GM23338 (cell line): Measurements from ENCODE around the gene OIT3. TPM values are rescaled to one million over a fixed set of nuclear protein-coding genes. Genes with fewer than 3 reads are reported as not detected.
A peak's percentile ranks its signal among the peaks of the same experiment; 100 is the strongest.

ENCODE experiments used
- ATAC-seq: fragments of 200-7000 bp; cut with Tn5 transposase; 3 replicates; pipeline ENCODE4 v1.9.1; 2020
- DNase-seq: peaks from one replicate; pipeline ENCODE4 v3.0.0-alpha.2; 2015; ENCODE audit warnings: low spot score
- H2AFZ ChIP-seq: fragments of 200-600 bp; sonication (generic); 2 replicates; pipeline ENCODE4 v1.8.0; 2016; ENCODE audit warnings: antibody characterized with exemption, mild to moderate bottlenecking, moderate library complexity
- H3F3A ChIP-seq: fragments of 200-600 bp; sonication (generic); replicated peaks from 2 replicates; pipeline ENCODE4 v1.8.0; 2017; ENCODE audit warnings: antibody characterized with exemption, mixed run types, low read depth
- H3K27ac ChIP-seq: fragments of 200-600 bp; sonication (generic); 2 replicates; pipeline ENCODE4 v1.6.1; 2016; ENCODE audit warnings: low read depth
- H3K27me3 ChIP-seq: fragments of 200-600 bp; sonication (generic); 2 replicates; pipeline ENCODE4 v1.8.0; 2016; ENCODE audit warnings: mild to moderate bottlenecking, mixed run types, moderate library complexity; ENCODE audit not compliant: insufficient read depth
- H3K36me3 ChIP-seq: fragments of 200-600 bp; sonication (generic); 2 replicates; pipeline ENCODE4 v1.8.0; 2016; ENCODE audit warnings: mild to moderate bottlenecking; ENCODE audit not compliant: insufficient read depth
- H3K4me1 ChIP-seq: fragments of 200-600 bp; sonication (generic); 2 replicates; pipeline ENCODE4 v1.8.0; 2016; ENCODE audit warnings: mild to moderate bottlenecking, moderate library complexity; ENCODE audit not compliant: insufficient read depth
- H3K4me2 ChIP-seq: fragments of 200-600 bp; sonication (generic); 2 replicates; pipeline ENCODE4 v1.7.1; 2017; ENCODE audit warnings: mixed run types
- H3K4me3 ChIP-seq: fragments of 200-600 bp; sonication (generic); 2 replicates; pipeline ENCODE4 v1.6.1; 2016; ENCODE audit warnings: mixed run types
- H3K79me2 ChIP-seq: fragments of 200-600 bp; sonication (generic); replicated peaks from 2 replicates; pipeline ENCODE4 v1.8.0; 2017; ENCODE audit warnings: mild to moderate bottlenecking; ENCODE audit not compliant: insufficient read depth
- H3K9me2 ChIP-seq: fragments of 200-600 bp; sonication (generic); 2 replicates; pipeline ENCODE4 v1.8.0; 2017; ENCODE audit not compliant: insufficient read depth
- H4K20me1 ChIP-seq: fragments of 200-600 bp; sonication (generic); replicated peaks from 2 replicates; pipeline ENCODE4 v1.8.0; 2017; ENCODE audit warnings: mild to moderate bottlenecking; ENCODE audit not compliant: insufficient read depth
- H3K27ac Mint-ChIP-seq: 2 replicates; pipeline ENCODE4 v1.8.0; 2020; ENCODE audit warnings: inconsistent platforms, mild to moderate bottlenecking, moderate library complexity, mixed read lengths
- H3K27me3 Mint-ChIP-seq: 3 replicates; pipeline ENCODE4 v1.8.0; 2022; ENCODE audit warnings: low read depth, mild to moderate bottlenecking, moderate library complexity, mixed read lengths, inconsistent platforms; ENCODE audit not compliant: insufficient read depth, poor library complexity
- H3K36me3 Mint-ChIP-seq: 3 replicates; pipeline ENCODE4 v1.8.0; 2021; ENCODE audit warnings: low read depth, mild to moderate bottlenecking, inconsistent platforms, moderate library complexity, mixed read lengths
- H3K4me1 Mint-ChIP-seq: 3 replicates; pipeline ENCODE4 v1.8.0; 2020; ENCODE audit warnings: mild to moderate bottlenecking, inconsistent platforms, mixed read lengths
- H3K4me3 Mint-ChIP-seq: 3 replicates; pipeline ENCODE4 v1.8.0; 2021; ENCODE audit warnings: moderate library complexity, mild to moderate bottlenecking, inconsistent platforms, mixed read lengths
- H3K9me3 Mint-ChIP-seq: 3 replicates; pipeline ENCODE4 v1.8.0; 2020; ENCODE audit warnings: moderate library complexity, mild to moderate bottlenecking, inconsistent platforms, mixed read lengths
- CREB1 ChIP-seq: fragments of 250-450 bp; sonication (Bioruptor Pico); IDR thresholded peaks from 2 replicates; pipeline ENCODE4 v1.5.0; 2020; ENCODE audit warnings: low read depth, mild to moderate bottlenecking, moderate library complexity
- CTCF ChIP-seq, 2 experiments: fragments of 200-600 bp in 1 of 2; sonication (generic) in 1 of 2; conservative IDR thresholded peaks; 2 replicates each; pipeline versions ENCODE4 v1.5.1 to v1.6.1; 2016 to 2017; ENCODE audit warnings: antibody characterized with exemption in 2 of 2, low read depth in 2 of 2, mild to moderate bottlenecking in 2 of 2, moderate library complexity in 1 of 2
- ETS1 ChIP-seq: IDR thresholded peaks from 2 replicates; pipeline ENCODE4 v1.6.1; 2016; ENCODE audit warnings: antibody characterized with exemption
- EZH2 ChIP-seq: fragments of 200-600 bp; sonication (generic); IDR thresholded peaks from one replicate; pipeline ENCODE4 v1.8.0; 2017; ENCODE audit warnings: antibody characterized with exemption, mild to moderate bottlenecking, low read depth; ENCODE audit not compliant: unreplicated experiment
- EZH2phosphoT487 ChIP-seq: fragments of 200-600 bp; sonication (generic); IDR thresholded peaks from one replicate; pipeline ENCODE4 v1.8.1; 2018; ENCODE audit warnings: antibody characterized with exemption; ENCODE audit not compliant: unreplicated experiment
- JUNB ChIP-seq: IDR thresholded peaks from one replicate; pipeline ENCODE4 v1.6.1; 2016; ENCODE audit warnings: antibody characterized with exemption; ENCODE audit not compliant: unreplicated experiment
- NANOG ChIP-seq: IDR thresholded peaks from 2 replicates; pipeline ENCODE4 v1.6.1; 2016; ENCODE audit warnings: antibody characterized with exemption, borderline replicate concordance
- POLR2AphosphoS5 ChIP-seq: IDR thresholded peaks from 2 replicates; pipeline ENCODE4 v1.6.1; 2016; ENCODE audit warnings: antibody characterized with exemption, low read depth
- REST ChIP-seq: IDR thresholded peaks from one replicate; pipeline ENCODE4 v1.6.1; 2018; ENCODE audit warnings: antibody characterized with exemption; ENCODE audit not compliant: unreplicated experiment
- STAT1 ChIP-seq: IDR thresholded peaks from one replicate; pipeline ENCODE4 v1.6.1; 2016; ENCODE audit warnings: antibody characterized with exemption; ENCODE audit not compliant: unreplicated experiment
- ZNF114 ChIP-seq: fragments of 250-450 bp; sonication (Bioruptor Pico); IDR thresholded peaks from 2 replicates; pipeline ENCODE4 v1.5.0; 2020; ENCODE audit warnings: mild to moderate bottlenecking, moderate library complexity
- ZNF331 ChIP-seq: fragments of 250-450 bp; sonication (Bioruptor Pico); IDR thresholded peaks from 2 replicates; pipeline ENCODE4 v1.5.0; 2020; ENCODE audit warnings: low read depth, mild to moderate bottlenecking, moderate library complexity
- ZNF462 ChIP-seq: fragments of 250-450 bp; sonication (Bioruptor Pico); IDR thresholded peaks from 2 replicates; pipeline ENCODE4 v1.5.0; 2020; ENCODE audit warnings: mild to moderate bottlenecking, moderate library complexity
- polyA plus RNA-seq: library from polyadenylated mRNA; unstranded; fragments of >200 nt; fragmentation: Nextera tagmentation; extraction: Ambion mirVana; gene quantifications from 2 replicates; pipeline ENCODE4 v1.2.1, GENCODE V29; 2016
- total RNA-seq: library from RNA; depleted of rRNA; stranded (reverse); fragments of >200 nt; shearing (Covaris generic); gene quantifications from 2 replicates; pipeline ENCODE4 v1.2.3, GENCODE V29; 2014

The OIT3 gene
- total and polyA plus RNA-seq, 2 experiments from 2014 or later: not detected

- peaks cover 8% of the 10 kb centered on the region for H3K4me1 Mint-ChIP-seq
- TF ChIP-seq CREB1 (CRISPR knock-in tag) (no peak), STAT1 (no peak), ZNF114 (no peak), EZH2phosphoT487 (no peak), NANOG (no peak), EZH2 (no peak), POLR2AphosphoS5 (no peak), REST (no peak), JUNB (no peak), ETS1 (no peak), ZNF331 (CRISPR knock-in tag) (no peak), ZNF462 (CRISPR knock-in tag) (no peak), CTCF (conservative IDR thresholded peaks at IDR 0.05; ENCODE audit: low read depth in 2 of 2) (no peak)
Measured at GRCh38 chr10:72911758-72912157, 18.2 kb downstream of the OIT3 start.

More at GRCh38 chr10:72911758-72912157, 18.2 kb downstream of the OIT3 start:
- Histone ChIP-seq H3K4me2 (no peak overlapping the region), H3K79me2 (no peaks in the 10 kb centered on the region), H3K4me1 (no peaks in the 10 kb centered on the region), H3K27me3 (no peaks in the 10 kb centered on the region), H4K20me1 (no peaks in the 10 kb centered on the region), H3F3A (no peaks in the 10 kb centered on the region), H3K27ac (no peak overlapping the region), H2AFZ (peak overlapping the region; percentile 85), H3K9me2 (peaks cover 6% of the 10 kb centered on the region; the same call in 1 of the 2 replicates), H3K4me3 (no peak overlapping the region), H3K36me3 (no peaks in the 10 kb centered on the region)
- Mint-ChIP-seq H3K27me3 (peaks cover 5% of the 10 kb centered on the region), H3K36me3 (no peaks in the 10 kb centered on the region), H3K9me3 (no peaks in the 10 kb centered on the region), H3K27ac (no peak overlapping the region), H3K4me3 (no peak overlapping the region)
- ATAC-seq (no peak), DNase-seq (no peak)
